K562 (cell line): ENCODE results near the gene LINGO4. TPM values are rescaled to one million over a fixed set of nuclear protein-coding genes. Genes with fewer than 3 reads are reported as not detected.

ENCODE experiments used
- ARID1B ChIP-seq: fragments of 450-650 bp; IDR thresholded peaks from 2 replicates; pipeline ENCODE4 v1.6.1; 2016; ENCODE audit warnings: antibody characterized with exemption, mild to moderate bottlenecking, inconsistent platforms
- ARNT ChIP-seq, 2 experiments: fragments of 450-650 bp; IDR thresholded peaks; 2 replicates each; pipeline ENCODE4 v1.6.1; 2016; ENCODE audit warnings: mild to moderate bottlenecking in 1 of 2
- CTCF ChIP-seq, 3 experiments: IDR thresholded peaks in 2 of 3; conservative IDR thresholded peaks in 1 of 3; 2 replicates each; pipeline ENCODE4 v1.5.1; 2011 to 2012; ENCODE audit warnings: low read length in 3 of 3, mild to moderate bottlenecking in 3 of 3, control low read depth in 2 of 3, improper control_type of control experiment in 1 of 3, inconsistent platforms in 1 of 3, low read depth in 1 of 3, mixed read lengths in 1 of 3, moderate library complexity in 1 of 3; ENCODE audit not compliant: insufficient read depth in 2 of 3
- CXXC5 ChIP-seq: fragments of 250-450 bp; sonication (Bioruptor Pico); IDR thresholded peaks from 2 replicates; pipeline ENCODE4 v1.8.0; 2022; ENCODE audit warnings: inconsistent platforms, mild to moderate bottlenecking, moderate library complexity
- DPF2 ChIP-seq: fragments of 450-650 bp; IDR thresholded peaks from 2 replicates; pipeline ENCODE4 v1.6.1; 2016
- JUND ChIP-seq, 2 experiments: IDR thresholded peaks; 2 replicates in 1 of 2; 3 replicates in 1 of 2; pipeline ENCODE4 v1.6.1; 2011; ENCODE audit warnings: borderline replicate concordance in 2 of 2, low read depth in 2 of 2, low read length in 2 of 2, improper control_type of control experiment in 1 of 2, missing biosample characterization in 1 of 2, missing genetic modification characterization in 1 of 2, missing genetic modification reagents in 1 of 2
- MTA2 ChIP-seq: fragments of 450-650 bp; IDR thresholded peaks from 2 replicates; pipeline ENCODE4 v1.6.1; 2016; ENCODE audit warnings: low read depth
- MYC ChIP-seq, 2 experiments: fragments of 250-450 bp in 1 of 2; sonication (Bioruptor Pico) in 1 of 2; IDR thresholded peaks; 2 replicates each; pipeline versions ENCODE4 v1.5.1 to v1.6.1; 2012 to 2021; ENCODE audit warnings: low read depth in 2 of 2, borderline replicate concordance in 1 of 2, improper control_type of control experiment in 1 of 2, low read length in 1 of 2, mild to moderate bottlenecking in 1 of 2, moderate library complexity in 1 of 2
- PHB2 ChIP-seq: fragments of 450-650 bp; IDR thresholded peaks from 2 replicates; pipeline ENCODE4 v1.6.1; 2017; ENCODE audit warnings: low read depth
- SMARCE1 ChIP-seq: fragments of 450-650 bp; IDR thresholded peaks from 2 replicates; pipeline ENCODE4 v1.7.1; 2016; ENCODE audit warnings: mild to moderate bottlenecking
- TEAD4 ChIP-seq, 2 experiments: sonication (generic) in 1 of 2; formaldehyde crosslinking in 1 of 2; IDR thresholded peaks; 2 replicates each; pipeline versions ENCODE4 v1.6.1 to v1.8.0; 2012 to 2022; ENCODE audit warnings: borderline replicate concordance in 1 of 2, inconsistent platforms in 1 of 2, low read length in 1 of 2, mild to moderate bottlenecking in 1 of 2, missing genetic modification reagents in 1 of 2
- ZNF121 ChIP-seq: sonication (generic); formaldehyde crosslinking; conservative IDR thresholded peaks from 2 replicates; pipeline ENCODE4 v1.8.0; 2022; ENCODE audit warnings: missing genetic modification reagents
- ZNF398 ChIP-seq: fragments of 250-450 bp; sonication (Bioruptor Pico); IDR thresholded peaks from 2 replicates; pipeline ENCODE4 v1.8.0; 2021; ENCODE audit warnings: moderate library complexity, mild to moderate bottlenecking, inconsistent platforms
- ZNF551 ChIP-seq: fragments of 250-450 bp; sonication (Bioruptor Pico); IDR thresholded peaks from 2 replicates; pipeline ENCODE4 v1.5.0; 2021; ENCODE audit warnings: mild to moderate bottlenecking, moderate library complexity
- ZNF592 ChIP-seq: fragments of 450-650 bp; IDR thresholded peaks from 2 replicates; pipeline ENCODE4 v1.6.1; 2017; ENCODE audit warnings: antibody characterized with exemption, mild to moderate bottlenecking
- ZNF785 ChIP-seq: fragments of 250-450 bp; sonication (Bioruptor Pico); IDR thresholded peaks from 2 replicates; pipeline ENCODE4 v1.4.0; 2020; ENCODE audit warnings: mild to moderate bottlenecking
- polyA plus RNA-seq, 8 experiments: library from polyadenylated mRNA; depleted of rRNA in 4 of 8; stranded (reverse) in 5 of 8; unstranded in 3 of 8; fragments of >200 nt; fragmentation: Nextera tagmentation in 2 of 8; fragmentation: Illumina TruSeq in 1 of 8; extraction: Ambion mirVana in 2 of 8; extraction: Trizol in 1 of 8; gene quantifications; 2 replicates each; pipeline versions ENCODE4 v1.2.1 to v1.2.3, GENCODE V29; 2011 to 2014; ENCODE audit warnings: inconsistent platforms in 1 of 8, missing spikeins in 1 of 8
- total RNA-seq, 7 experiments: library from RNA; depleted of rRNA in 6 of 7; stranded (reverse); fragments of >200 nt in 6 of 7; fragmentation: Illumina TruSeq in 2 of 7; extraction: Trizol in 2 of 7; gene quantifications; 2 replicates each; pipeline versions ENCODE4 v1.2.1 to v1.2.3, GENCODE V29; 2011 to 2021; ENCODE audit warnings: low replicate concordance in 1 of 7
- TF ChIP-seq, protein P1 (sequence below): fragments of 450-650 bp; IDR thresholded peaks from 2 replicates; pipeline ENCODE4 v1.7.0; 2016; ENCODE audit warnings: borderline replicate concordance

The LINGO4 gene
- total and polyA plus RNA-seq, 9 of the 15 experiments (the other 6 are each of a cell fraction or from before 2014, with no cell fraction given), result not detected

- peak; percentile 74 for TF ChIP-seq ZNF592
- no peak for TF ChIP-seq ZNF551 (CRISPR knock-in tag)
- peak; percentile 53; the same call in 1 of the 2 replicates for TF ChIP-seq JUND (IDR thresholded peaks at IDR 0.05; ENCODE audit: borderline replicate concordance, low read depth, low read length)
- peak; percentile 50; the same call in 1 of the 3 replicates for TF ChIP-seq JUND (tag; IDR thresholded peaks at IDR 0.05; ENCODE audit: borderline replicate concordance, low read depth, low read length)
- TF ChIP-seq, protein P1, sequence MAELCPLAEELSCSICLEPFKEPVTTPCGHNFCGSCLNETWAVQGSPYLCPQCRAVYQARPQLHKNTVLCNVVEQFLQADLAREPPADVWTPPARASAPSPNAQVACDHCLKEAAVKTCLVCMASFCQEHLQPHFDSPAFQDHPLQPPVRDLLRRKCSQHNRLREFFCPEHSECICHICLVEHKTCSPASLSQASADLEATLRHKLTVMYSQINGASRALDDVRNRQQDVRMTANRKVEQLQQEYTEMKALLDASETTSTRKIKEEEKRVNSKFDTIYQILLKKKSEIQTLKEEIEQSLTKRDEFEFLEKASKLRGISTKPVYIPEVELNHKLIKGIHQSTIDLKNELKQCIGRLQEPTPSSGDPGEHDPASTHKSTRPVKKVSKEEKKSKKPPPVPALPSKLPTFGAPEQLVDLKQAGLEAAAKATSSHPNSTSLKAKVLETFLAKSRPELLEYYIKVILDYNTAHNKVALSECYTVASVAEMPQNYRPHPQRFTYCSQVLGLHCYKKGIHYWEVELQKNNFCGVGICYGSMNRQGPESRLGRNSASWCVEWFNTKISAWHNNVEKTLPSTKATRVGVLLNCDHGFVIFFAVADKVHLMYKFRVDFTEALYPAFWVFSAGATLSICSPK, result no peak
- TF ChIP-seq TEAD4 (IDR thresholded peaks at IDR 0.05; ENCODE audit: low read length), result peak; percentile 90
- no peak for TF ChIP-seq TEAD4 (CRISPR knock-in tag; IDR thresholded peaks at IDR 0.05; ENCODE audit: borderline replicate concordance)
- TF ChIP-seq MYC (IDR thresholded peaks at IDR 0.05; ENCODE audit: low read depth, low read length), result 0 out of 2 replicates have a peak, but pooled peaks have one; percentile 23
- TF ChIP-seq MYC (CRISPR knock-in tag; IDR thresholded peaks at IDR 0.05; ENCODE audit: borderline replicate concordance, low read depth), result no peak
- peak; percentile 42; the same call in 1 of the 2 replicates for TF ChIP-seq PHB2
- TF ChIP-seq ARID1B, result peak; percentile 93
- TF ChIP-seq ZNF398 (CRISPR knock-in tag), result no peak
- no peak for TF ChIP-seq ZNF121 (CRISPR knock-in tag)
- no peak for TF ChIP-seq CTCF (IDR thresholded peaks at IDR 0.05 in 2 of 3, conservative IDR thresholded peaks at IDR 0.05 in 1 of 3; ENCODE audit: insufficient read depth in 2 of 3, low read depth in 1 of 3, low read length in 3 of 3)
- peak; percentile 80 for TF ChIP-seq SMARCE1
- TF ChIP-seq ARNT (IDR thresholded peaks at IDR 0.05), result 0 out of 4 replicates have a peak, but pooled peaks of 1 of the 2 experiments have one; percentile 23
- TF ChIP-seq MTA2, result peak; percentile 59; the same call in 1 of the 2 replicates
- TF ChIP-seq CXXC5 (CRISPR knock-in tag), result peak; percentile 52
- no peak for TF ChIP-seq ZNF785 (CRISPR knock-in tag)
- TF ChIP-seq DPF2, result peak; percentile 89
These were observed 30.8 kb downstream of the LINGO4 start (continued) for GRCh38 chr1:151774256-151774922.
